ENCODE results near the gene ACADS. TPM values are rescaled to one million over a fixed set of nuclear protein-coding genes. Genes with fewer than 3 reads are reported as not detected.

ACADS gene
- total RNA-seq, 4 donors from 2014 or later = 166 to 224 (median 200) TPM

DNA sequence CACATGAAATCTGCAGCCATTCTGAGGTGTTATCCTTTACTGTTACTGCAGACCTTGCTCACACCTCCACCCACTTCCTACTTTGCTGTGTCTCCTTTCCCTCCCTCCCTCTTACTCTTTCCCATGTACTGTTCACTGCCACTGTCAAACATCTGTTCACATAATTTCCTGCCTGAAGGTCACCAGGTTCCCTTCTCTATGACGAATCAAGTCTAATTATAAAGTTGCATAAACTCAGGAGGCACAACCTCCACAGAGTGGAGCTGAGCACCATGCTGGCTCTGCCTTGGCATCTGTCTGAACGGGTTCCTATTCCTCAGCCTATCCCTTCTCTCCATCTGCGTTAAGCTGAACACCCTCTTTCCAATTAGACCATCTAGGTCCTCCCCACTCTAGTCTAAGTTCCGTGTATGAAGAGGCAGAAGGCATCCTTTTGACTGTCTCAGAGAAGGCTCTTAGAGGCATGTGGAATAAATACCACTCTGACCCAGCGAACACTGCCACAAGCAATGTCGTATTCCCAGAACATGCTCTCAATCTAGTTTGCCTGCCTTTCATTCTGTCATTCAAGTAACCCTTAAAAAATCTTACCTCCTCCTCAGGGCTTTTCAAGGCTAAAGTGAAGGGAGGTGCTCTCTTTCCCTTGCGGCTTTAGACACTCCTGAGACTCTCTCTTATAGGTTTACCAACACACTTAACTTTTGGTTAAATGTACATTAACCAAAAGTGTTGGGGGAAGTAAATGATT, 48.7 kb downstream of the ACADS start:
- Histone ChIP-seq H3K4me3 (no peak overlapping the region), H3K36me3 (no peaks in the 10 kb centered on the region), H3K27ac (peak overlapping the region; percentile 47 to 64 (median 56)), H3K9me3 (no peaks in the 10 kb centered on the region), H3K27me3 (no peaks in the 10 kb centered on the region), H3K4me1 (peaks cover 8 to 25% of the 10 kb centered on the region in 2 donors)
- no peak for DNase-seq
- in situ Hi-C loops (cut with MboI; ENCODE audit: low sequenced_read_pairs in 4 of 4) = no loop called here
- ATAC-seq = peak; percentile 88 to 89
- no peak for TF ChIP-seq POLR2A (IDR thresholded peaks at IDR 0.05)
- TF ChIP-seq, protein P1, sequence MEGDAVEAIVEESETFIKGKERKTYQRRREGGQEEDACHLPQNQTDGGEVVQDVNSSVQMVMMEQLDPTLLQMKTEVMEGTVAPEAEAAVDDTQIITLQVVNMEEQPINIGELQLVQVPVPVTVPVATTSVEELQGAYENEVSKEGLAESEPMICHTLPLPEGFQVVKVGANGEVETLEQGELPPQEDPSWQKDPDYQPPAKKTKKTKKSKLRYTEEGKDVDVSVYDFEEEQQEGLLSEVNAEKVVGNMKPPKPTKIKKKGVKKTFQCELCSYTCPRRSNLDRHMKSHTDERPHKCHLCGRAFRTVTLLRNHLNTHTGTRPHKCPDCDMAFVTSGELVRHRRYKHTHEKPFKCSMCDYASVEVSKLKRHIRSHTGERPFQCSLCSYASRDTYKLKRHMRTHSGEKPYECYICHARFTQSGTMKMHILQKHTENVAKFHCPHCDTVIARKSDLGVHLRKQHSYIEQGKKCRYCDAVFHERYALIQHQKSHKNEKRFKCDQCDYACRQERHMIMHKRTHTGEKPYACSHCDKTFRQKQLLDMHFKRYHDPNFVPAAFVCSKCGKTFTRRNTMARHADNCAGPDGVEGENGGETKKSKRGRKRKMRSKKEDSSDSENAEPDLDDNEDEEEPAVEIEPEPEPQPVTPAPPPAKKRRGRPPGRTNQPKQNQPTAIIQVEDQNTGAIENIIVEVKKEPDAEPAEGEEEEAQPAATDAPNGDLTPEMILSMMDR (IDR thresholded peaks at IDR 0.05 in 4 of 5, conservative IDR thresholded peaks at IDR 0.05 in 1 of 5) = no peak
- intact Hi-C loops (cut with DNase I; ENCODE audit: low total_unique reads) = no loop called here

DNA sequence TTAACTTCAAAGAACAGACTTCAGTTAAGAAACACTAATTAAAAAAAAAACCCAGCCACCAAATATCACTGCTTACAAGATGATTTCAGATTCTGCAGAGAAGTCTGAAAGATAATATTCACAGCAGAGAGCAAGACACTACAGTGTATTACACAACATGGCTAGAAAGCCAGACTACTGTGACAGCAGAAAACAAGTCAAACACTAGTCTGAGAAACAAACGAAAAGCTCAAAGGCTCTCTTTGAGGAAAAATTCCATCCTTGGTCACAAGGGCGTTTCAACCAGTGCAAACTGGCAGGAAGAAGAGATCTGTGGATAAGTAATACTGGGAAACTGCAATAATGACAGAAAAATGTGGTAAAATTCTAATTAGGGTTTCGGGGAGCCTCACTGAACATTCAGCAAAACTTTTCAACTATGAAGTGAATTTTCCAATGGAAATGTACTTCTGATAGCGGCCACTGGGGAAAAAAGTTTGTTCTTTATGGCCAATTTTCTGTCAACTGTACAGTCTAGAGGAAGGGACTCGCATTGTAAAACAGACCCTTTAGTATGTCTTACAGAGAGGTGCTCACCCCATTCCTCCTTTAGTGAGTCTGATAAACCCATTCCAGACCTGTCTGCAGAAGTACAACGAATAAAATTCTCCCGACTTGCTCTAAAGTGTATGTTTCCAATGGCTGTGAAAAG, 50.4 kb downstream of the ACADS start:
- Histone ChIP-seq H3K36me3 (no peaks in the 10 kb centered on the region), H3K4me1 (peaks cover 8 to 25% of the 10 kb centered on the region in 2 donors), H3K27me3 (no peaks in the 10 kb centered on the region), H3K27ac (peak overlapping the region in 3 of 4 donors; percentile 30 to 64 (median 47)), H3K9me3 (no peaks in the 10 kb centered on the region), H3K4me3 (no peak overlapping the region)
- ATAC-seq (peak in 1 of 2 donors; percentile 55), DNase-seq (no peak)
- intact Hi-C loops (cut with DNase I; ENCODE audit: low total_unique reads) = no loop called here
- in situ Hi-C loops (cut with MboI; ENCODE audit: low sequenced_read_pairs in 4 of 4) = no loop called here
- TF ChIP-seq POLR2A (IDR thresholded peaks at IDR 0.05) = no peak
- TF ChIP-seq, protein P1 (IDR thresholded peaks at IDR 0.05 in 4 of 5, conservative IDR thresholded peaks at IDR 0.05 in 1 of 5) = peak in 1 of 5 experiments; percentile 27

GRCh38 chr12:120783197-120783596, 57.6 kb downstream of the ACADS start:
- Histone ChIP-seq H3K4me1 (peaks cover 0 to 16% of the 10 kb centered on the region in 2 donors), H3K36me3 (no peaks in the 10 kb centered on the region), H3K27ac (peak overlapping the region; percentile 60 to 81 (median 78)), H3K27me3 (no peaks in the 10 kb centered on the region), H3K4me3 (peak overlapping the region in 1 of 4 donors; percentile 10), H3K9me3 (no peaks in the 10 kb centered on the region)
- intact Hi-C loops (cut with DNase I; ENCODE audit: low total_unique reads) = no loop called here
- ATAC-seq (peak; percentile 90 to 93), DNase-seq (no peak)
- in situ Hi-C loops (cut with MboI; ENCODE audit: low sequenced_read_pairs in 4 of 4) = no loop called here
- TF ChIP-seq, protein P1 (IDR thresholded peaks at IDR 0.05 in 4 of 5, conservative IDR thresholded peaks at IDR 0.05 in 1 of 5) = no peak
- no peak for TF ChIP-seq POLR2A (IDR thresholded peaks at IDR 0.05)

DNA sequence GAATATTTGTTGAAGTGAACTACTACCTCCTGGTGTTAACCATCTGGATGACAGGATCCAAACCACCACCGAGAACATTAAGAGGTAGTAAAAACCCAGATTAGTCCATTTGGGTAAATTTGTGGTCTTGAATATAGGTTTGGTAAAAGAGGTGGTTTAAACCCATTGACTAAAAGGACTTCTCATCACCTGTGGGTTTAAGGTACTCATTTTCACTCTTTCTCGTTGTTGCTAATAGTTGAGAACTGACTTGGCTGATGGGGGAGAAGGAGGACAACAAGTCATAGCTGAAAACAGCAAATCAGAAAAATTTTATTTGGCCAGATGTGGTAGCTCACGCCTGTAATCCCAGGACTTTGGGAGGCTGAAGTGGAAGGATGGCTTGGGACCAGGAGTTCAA, 59.2 kb downstream of the ACADS start:
- Histone ChIP-seq H3K27ac (peak overlapping the region in 3 of 4 donors; percentile 77 to 81 (median 79)), H3K4me1 (peaks cover 0 to 16% of the 10 kb centered on the region in 2 donors), H3K36me3 (no peaks in the 10 kb centered on the region), H3K27me3 (no peaks in the 10 kb centered on the region), H3K9me3 (no peaks in the 10 kb centered on the region), H3K4me3 (no peak overlapping the region)
- in situ Hi-C loops (cut with MboI; ENCODE audit: low sequenced_read_pairs in 4 of 4) = no loop called here
- intact Hi-C loops (cut with DNase I; ENCODE audit: low total_unique reads) = no loop called here
- DNase-seq (no peak), ATAC-seq (no peak)
- TF ChIP-seq, protein P1 (IDR thresholded peaks at IDR 0.05 in 4 of 5, conservative IDR thresholded peaks at IDR 0.05 in 1 of 5) = no peak
- TF ChIP-seq POLR2A (IDR thresholded peaks at IDR 0.05) = no peak

Measured in gastrocnemius medialis (tissue), 4 donors.